Thyroid gland (tissue), 4 donors: ENCODE data around the gene CTNNBL1. TPM values are rescaled to one million over a fixed set of nuclear protein-coding genes. Genes with fewer than 3 reads are reported as not detected.

Experiments used
- DNase-seq, 2 donors: peaks; one replicate each; pipeline ENCODE4 v3.0.0-alpha.2; 2019
- H3K27ac ChIP-seq, 3 donors: fragments of 200-600 bp; sonication (generic); 1 replicate in 2 of 3; 2 replicates in 1 of 3; pipeline ENCODE4 v1.5.1; 2016 to 2019; ENCODE audit warnings: mild to moderate bottlenecking in 1 of 3, moderate library complexity in 1 of 3
- H3K27me3 ChIP-seq: fragments of 200-600 bp; sonication (generic); one replicate; pipeline ENCODE4 v1.5.1; 2019
- H3K36me3 ChIP-seq, 2 donors: fragments of 200-600 bp; sonication (generic); one replicate each; pipeline ENCODE4 v1.5.1; 2016 to 2019
- H3K4me1 ChIP-seq, 2 donors: fragments of 200-600 bp; sonication (generic); one replicate each; pipeline ENCODE4 v1.5.1; 2017 to 2019
- H3K4me3 ChIP-seq, 3 donors: fragments of 200-600 bp; sonication (generic); replicated peaks in 1 of 3; 1 replicate in 2 of 3; 2 replicates in 1 of 3; pipeline ENCODE4 v1.5.1; 2016; ENCODE audit warnings: mild to moderate bottlenecking in 1 of 3
- H3K9me3 ChIP-seq: fragments of 200-600 bp; sonication (generic); one replicate; pipeline ENCODE4 v1.5.1; 2017
- POLR2A ChIP-seq, 2 donors: fragments of 450-650 bp; IDR thresholded peaks; one replicate each; pipeline ENCODE4 v1.6.1; 2017; ENCODE audit warnings: antibody characterized with exemption in 2 of 2, mild to moderate bottlenecking in 2 of 2, moderate library complexity in 1 of 2
- WGBS, 2 donors: methylation state at CpG; one replicate each; pipeline ENCODE4 v1.1.5; 2017; 5-methylcytosine and 5-hydroxymethylcytosine counted together
- intact Hi-C: fragments of 100-400 bp; cut with DNase I; formaldehyde crosslinking; loops from one replicate; pipeline ENCODE4 v1.15.1; 2023
- total RNA-seq, 4 donors: library from RNA; depleted of rRNA; stranded (reverse); fragments of >200 nt; gene quantifications; one replicate each; pipeline ENCODE4 v1.2.3, GENCODE V29; 2016
- TF ChIP-seq, protein P1 (sequence below), 6 experiments: fragments of 200-600 bp in 3 of 6; fragments of 450-650 bp in 3 of 6; sonication (generic) in 3 of 6; IDR thresholded peaks; one replicate each; pipeline ENCODE4 v1.5.1; 2016 to 2019; ENCODE audit warnings: antibody characterized with exemption in 6 of 6, mild to moderate bottlenecking in 2 of 6, inconsistent platforms in 1 of 6, moderate library complexity in 1 of 6

The CTNNBL1 gene
- total RNA-seq, 4 donors from 2014 or later, result 22.3 to 31.2 (median 24.6) TPM

DNA sequence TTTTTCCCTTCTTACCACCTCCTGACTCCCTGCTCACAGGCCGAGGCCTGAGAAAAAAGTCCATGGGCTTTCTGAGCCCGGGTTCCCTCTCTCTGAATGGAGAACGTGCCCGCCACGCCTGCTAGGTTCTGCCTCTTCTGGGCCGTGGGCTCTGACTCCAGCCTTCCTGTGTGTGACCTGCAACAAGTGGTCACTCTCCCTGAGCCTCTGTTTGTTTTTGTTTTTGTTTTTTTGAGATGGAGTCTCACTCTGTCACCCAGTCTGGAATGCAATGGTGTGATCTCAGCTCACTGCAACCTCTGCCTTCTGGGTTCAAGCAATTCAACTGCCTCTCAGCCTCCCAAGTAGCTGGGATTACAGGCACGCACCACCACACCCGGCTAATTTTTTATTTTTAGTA lies 191.2 kb downstream of the CTNNBL1 start:
- no peaks in the 10 kb centered on the region for H3K36me3 ChIP-seq
- H3K4me1 ChIP-seq, result peaks cover 2 to 3% of the 10 kb centered on the region in 2 donors
- no peak overlapping the region for H3K4me3 ChIP-seq
- intact Hi-C loops, result no loop called here
- no peak overlapping the region for H3K27ac ChIP-seq
- 93 to 95% methylated on average over 8 of the region's 8 CpGs for WGBS, 2 donors
- TF ChIP-seq POLR2A (IDR thresholded peaks at IDR 0.05), result no peak
- TF ChIP-seq, protein P1, sequence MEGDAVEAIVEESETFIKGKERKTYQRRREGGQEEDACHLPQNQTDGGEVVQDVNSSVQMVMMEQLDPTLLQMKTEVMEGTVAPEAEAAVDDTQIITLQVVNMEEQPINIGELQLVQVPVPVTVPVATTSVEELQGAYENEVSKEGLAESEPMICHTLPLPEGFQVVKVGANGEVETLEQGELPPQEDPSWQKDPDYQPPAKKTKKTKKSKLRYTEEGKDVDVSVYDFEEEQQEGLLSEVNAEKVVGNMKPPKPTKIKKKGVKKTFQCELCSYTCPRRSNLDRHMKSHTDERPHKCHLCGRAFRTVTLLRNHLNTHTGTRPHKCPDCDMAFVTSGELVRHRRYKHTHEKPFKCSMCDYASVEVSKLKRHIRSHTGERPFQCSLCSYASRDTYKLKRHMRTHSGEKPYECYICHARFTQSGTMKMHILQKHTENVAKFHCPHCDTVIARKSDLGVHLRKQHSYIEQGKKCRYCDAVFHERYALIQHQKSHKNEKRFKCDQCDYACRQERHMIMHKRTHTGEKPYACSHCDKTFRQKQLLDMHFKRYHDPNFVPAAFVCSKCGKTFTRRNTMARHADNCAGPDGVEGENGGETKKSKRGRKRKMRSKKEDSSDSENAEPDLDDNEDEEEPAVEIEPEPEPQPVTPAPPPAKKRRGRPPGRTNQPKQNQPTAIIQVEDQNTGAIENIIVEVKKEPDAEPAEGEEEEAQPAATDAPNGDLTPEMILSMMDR (IDR thresholded peaks at IDR 0.05), result no peak
- no peaks in the 10 kb centered on the region for H3K9me3 ChIP-seq
- H3K27me3 ChIP-seq, result no peaks in the 10 kb centered on the region
- DNase-seq, result no peak

- TF ChIP-seq, protein P1 (IDR thresholded peaks at IDR 0.05), result no peak
- TF ChIP-seq POLR2A (IDR thresholded peaks at IDR 0.05), result no peak
- Histone ChIP-seq H3K27ac (no peak overlapping the region), H3K9me3 (no peaks in the 10 kb centered on the region), H3K36me3 (no peaks in the 10 kb centered on the region), H3K4me3 (no peak overlapping the region), H3K4me1 (peaks cover 2 to 3% of the 10 kb centered on the region in 2 donors), H3K27me3 (no peaks in the 10 kb centered on the region)
- 28 to 31% methylated on average over 29 to 30 of the region's 32 CpGs for WGBS, 2 donors
- intact Hi-C loops, result no loop called here
- peak; percentile 15 to 23 for DNase-seq
Measured at GRCh38 chr20:37885593-37886503, 192.0 kb downstream of the CTNNBL1 start.

GRCh38 chr20:37886851-37887297 lies 193.0 kb downstream of the CTNNBL1 start:
- DNase-seq, result peak; percentile 45 to 57
- TF ChIP-seq, protein P1 (IDR thresholded peaks at IDR 0.05), result no peak
- TF ChIP-seq POLR2A (IDR thresholded peaks at IDR 0.05), result no peak
- peaks cover 2 to 3% of the 10 kb centered on the region in 2 donors for H3K4me1 ChIP-seq
- WGBS, 2 donors, result 78 to 84% methylated on average over 4 of the region's 4 CpGs
- no peaks in the 10 kb centered on the region for H3K36me3 ChIP-seq
- no peaks in the 10 kb centered on the region for H3K9me3 ChIP-seq
- no peaks in the 10 kb centered on the region for H3K27me3 ChIP-seq
- no peak overlapping the region for H3K4me3 ChIP-seq
- no peak overlapping the region for H3K27ac ChIP-seq
- intact Hi-C loops, result no loop called here

DNA sequence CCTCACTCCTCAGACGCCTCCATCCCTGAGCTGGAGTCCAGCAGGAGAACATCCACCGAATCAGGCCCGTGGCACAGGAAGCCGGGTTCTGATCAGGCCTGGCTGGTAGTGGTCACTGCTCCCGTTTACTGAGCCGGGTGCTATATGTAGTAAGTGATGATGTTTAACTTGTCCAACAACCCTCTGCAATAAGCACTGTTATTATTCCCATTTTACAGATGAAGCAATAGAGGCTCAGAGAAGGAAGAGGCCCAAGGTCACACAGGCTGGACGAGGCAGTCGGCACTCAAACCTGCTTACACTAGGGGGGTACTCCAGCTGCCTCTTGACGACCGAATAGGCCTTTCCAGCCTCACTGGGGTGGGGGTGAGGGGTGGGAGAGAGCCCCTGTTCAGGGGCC lies 194.8 kb downstream of the CTNNBL1 start:
- WGBS, 2 donors, result 89 to 93% methylated on average over 10 of the region's 10 CpGs
- Histone ChIP-seq H3K27ac (no peak overlapping the region), H3K9me3 (no peaks in the 10 kb centered on the region), H3K4me1 (peaks cover 2 to 3% of the 10 kb centered on the region in 2 donors), H3K27me3 (no peaks in the 10 kb centered on the region), H3K36me3 (no peaks in the 10 kb centered on the region), H3K4me3 (no peak overlapping the region)
- no peak for TF ChIP-seq POLR2A (IDR thresholded peaks at IDR 0.05)
- TF ChIP-seq, protein P1 (IDR thresholded peaks at IDR 0.05), result no peak
- no peak for DNase-seq
- intact Hi-C loops, result no loop called here

DNA sequence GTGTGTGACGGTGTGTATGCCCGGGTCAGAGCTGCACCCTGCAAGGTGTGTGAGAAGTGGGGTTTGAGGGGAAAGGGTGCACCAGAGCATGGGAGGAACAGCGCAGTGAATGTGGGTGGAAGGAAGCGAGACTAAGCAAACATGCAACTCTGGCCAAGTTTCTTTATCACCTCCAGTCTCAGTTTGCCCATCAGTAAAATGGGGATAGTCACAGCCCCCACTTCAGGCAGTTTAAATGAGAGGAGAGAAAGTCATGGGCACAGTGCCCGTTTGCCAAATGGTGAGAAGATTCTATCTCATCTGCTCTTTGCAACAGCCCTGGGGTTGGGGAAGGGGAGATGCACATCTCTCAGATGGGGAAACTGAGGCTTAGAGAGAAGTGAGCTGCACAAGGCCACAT lies 196.3 kb downstream of the CTNNBL1 start:
- peaks cover 2 to 3% of the 10 kb centered on the region in 2 donors for H3K4me1 ChIP-seq
- H3K27ac ChIP-seq, result no peak overlapping the region
- no peaks in the 10 kb centered on the region for H3K36me3 ChIP-seq
- H3K4me3 ChIP-seq, result no peak overlapping the region
- TF ChIP-seq, protein P1 (IDR thresholded peaks at IDR 0.05), result no peak
- 57 to 73% methylated on average over 5 of the region's 5 CpGs for WGBS, 2 donors
- H3K27me3 ChIP-seq, result no peaks in the 10 kb centered on the region
- intact Hi-C loops, result no loop called here
- H3K9me3 ChIP-seq, result no peaks in the 10 kb centered on the region
- DNase-seq, result no peak
